Testis (tissue), 3 donors: Measurements from ENCODE around the gene PRSS1. TPM values are rescaled to one million over a fixed set of nuclear protein-coding genes. Genes with fewer than 3 reads are reported as not detected.

Experiments
- DNase-seq: peaks from one replicate; pipeline ENCODE4 v3.0.0-alpha.2; 2019
- H3K27ac ChIP-seq, 2 donors: fragments of 200-600 bp; sonication (generic); one replicate each; pipeline ENCODE4 v1.5.1; 2019
- H3K27me3 ChIP-seq: fragments of 200-600 bp; sonication (generic); one replicate; pipeline ENCODE4 v1.5.1; 2019
- H3K36me3 ChIP-seq: fragments of 200-600 bp; sonication (generic); one replicate; pipeline ENCODE4 v1.5.1; 2017; ENCODE audit warnings: low read depth; ENCODE audit errors: missing control alignments
- H3K4me1 ChIP-seq: fragments of 200-600 bp; sonication (generic); one replicate; pipeline ENCODE4 v1.5.1; 2019
- H3K4me3 ChIP-seq, 2 donors: fragments of 200-600 bp; sonication (generic); one replicate each; pipeline ENCODE4 v1.5.1; 2017 to 2019
- H3K9me3 ChIP-seq: fragments of 200-600 bp; sonication (generic); one replicate; pipeline ENCODE4 v1.5.1; 2017
- POLR2A ChIP-seq: fragments of 450-650 bp; IDR thresholded peaks from one replicate; pipeline ENCODE4 v1.6.1; 2017; ENCODE audit warnings: antibody characterized with exemption, mild to moderate bottlenecking, moderate library complexity
- WGBS, 2 donors: methylation state at CpG; one replicate each; pipeline ENCODE4 v1.1.5; 2018; 5-methylcytosine and 5-hydroxymethylcytosine counted together
- intact Hi-C: fragments of 100-400 bp; cut with DNase I; formaldehyde crosslinking; loops from one replicate; pipeline ENCODE4 v1.15.1; 2023; ENCODE audit warnings: low total_unique reads
- polyA plus RNA-seq: library from polyadenylated mRNA; stranded (reverse); fragments of 350-450 nt; fragmentation: Illumina TruSeq; extraction: RNeasy Lipid Tissue Mini Kit (QIAGEN cat#74804); gene quantifications from one replicate; pipeline ENCODE4 v1.2.3, GENCODE V29; 2014; ENCODE audit warnings: low read depth, low replicate concordance; ENCODE audit not compliant: insufficient read depth
- total RNA-seq, 2 donors: library from RNA; depleted of rRNA; stranded (reverse); fragments of >200 nt; gene quantifications; one replicate each; pipeline ENCODE4 v1.2.3, GENCODE V29; 2016
- TF ChIP-seq, protein P1 (sequence below), 3 experiments: fragments of 450-650 bp in 2 of 3; fragments of 200-600 bp in 1 of 3; sonication (generic) in 1 of 3; IDR thresholded peaks; one replicate each; pipeline ENCODE4 v1.5.1; 2016 to 2019; ENCODE audit warnings: antibody characterized with exemption in 3 of 3, mild to moderate bottlenecking in 2 of 3, moderate library complexity in 1 of 3

The PRSS1 gene
- total and polyA plus RNA-seq, 3 donors from 2014 or later, result not detected

DNA sequence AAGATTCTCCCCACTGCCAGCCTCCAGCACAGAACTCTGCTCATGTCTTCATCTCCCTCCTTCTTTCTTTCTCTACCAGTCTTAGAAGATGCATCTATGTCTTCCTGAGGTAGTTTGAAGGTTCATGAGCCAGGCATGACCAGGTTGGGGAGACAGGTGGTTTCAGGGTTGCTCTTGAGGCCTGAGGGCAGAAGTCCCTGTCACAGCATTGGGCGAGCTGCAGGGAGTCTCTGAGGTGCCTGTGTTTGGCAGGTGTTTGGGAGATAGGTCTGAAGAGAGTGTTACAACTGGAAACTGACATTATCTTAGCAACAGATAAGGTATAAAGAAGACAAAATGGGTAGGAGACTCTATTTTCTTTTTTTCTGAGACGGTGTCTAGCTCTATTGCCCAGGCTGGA, 40.2 kb downstream of the PRSS1 start:
- Histone ChIP-seq H3K4me1 (peaks cover 12% of the 10 kb centered on the region), H3K9me3 (no peaks in the 10 kb centered on the region), H3K4me3 (no peak overlapping the region), H3K36me3 (no peaks in the 10 kb centered on the region), H3K27ac (no peak overlapping the region), H3K27me3 (no peaks in the 10 kb centered on the region)
- 92 to 93% methylated on average over 2 of the region's 2 CpGs for WGBS, 2 donors
- DNase-seq, result no peak
- TF ChIP-seq, protein P1, sequence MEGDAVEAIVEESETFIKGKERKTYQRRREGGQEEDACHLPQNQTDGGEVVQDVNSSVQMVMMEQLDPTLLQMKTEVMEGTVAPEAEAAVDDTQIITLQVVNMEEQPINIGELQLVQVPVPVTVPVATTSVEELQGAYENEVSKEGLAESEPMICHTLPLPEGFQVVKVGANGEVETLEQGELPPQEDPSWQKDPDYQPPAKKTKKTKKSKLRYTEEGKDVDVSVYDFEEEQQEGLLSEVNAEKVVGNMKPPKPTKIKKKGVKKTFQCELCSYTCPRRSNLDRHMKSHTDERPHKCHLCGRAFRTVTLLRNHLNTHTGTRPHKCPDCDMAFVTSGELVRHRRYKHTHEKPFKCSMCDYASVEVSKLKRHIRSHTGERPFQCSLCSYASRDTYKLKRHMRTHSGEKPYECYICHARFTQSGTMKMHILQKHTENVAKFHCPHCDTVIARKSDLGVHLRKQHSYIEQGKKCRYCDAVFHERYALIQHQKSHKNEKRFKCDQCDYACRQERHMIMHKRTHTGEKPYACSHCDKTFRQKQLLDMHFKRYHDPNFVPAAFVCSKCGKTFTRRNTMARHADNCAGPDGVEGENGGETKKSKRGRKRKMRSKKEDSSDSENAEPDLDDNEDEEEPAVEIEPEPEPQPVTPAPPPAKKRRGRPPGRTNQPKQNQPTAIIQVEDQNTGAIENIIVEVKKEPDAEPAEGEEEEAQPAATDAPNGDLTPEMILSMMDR (IDR thresholded peaks at IDR 0.05), result no peak
- intact Hi-C loops, result no loop called here

DNA sequence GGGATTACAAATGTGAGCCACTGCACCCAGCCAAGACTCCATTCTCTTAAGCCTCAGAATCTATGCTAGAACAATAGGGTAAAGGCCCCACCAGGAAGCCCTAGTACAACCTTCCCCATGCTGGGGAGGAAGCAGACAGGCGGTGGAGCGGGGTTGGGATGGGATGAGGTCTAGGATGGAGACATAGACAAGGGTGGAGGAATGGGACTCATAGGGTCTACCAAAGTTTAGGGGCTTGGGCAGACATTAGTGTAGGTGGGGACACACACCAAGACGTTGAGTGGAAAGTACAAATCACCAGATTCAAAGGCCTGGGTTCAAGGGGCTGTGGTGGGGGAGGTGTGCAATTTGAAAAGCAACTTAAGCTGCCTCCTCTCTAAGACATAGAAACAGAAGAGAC, 40.8 kb downstream of the PRSS1 start:
- Histone ChIP-seq H3K9me3 (no peaks in the 10 kb centered on the region), H3K4me1 (peaks cover 12% of the 10 kb centered on the region), H3K36me3 (no peaks in the 10 kb centered on the region), H3K27me3 (no peaks in the 10 kb centered on the region), H3K4me3 (no peak overlapping the region), H3K27ac (no peak overlapping the region)
- intact Hi-C loops, result no loop called here
- WGBS, 2 donors, result 92 to 96% methylated on average over 3 of the region's 3 CpGs
- no peak for TF ChIP-seq POLR2A
- TF ChIP-seq, protein P1 (IDR thresholded peaks at IDR 0.05), result no peak
- DNase-seq, result no peak

DNA sequence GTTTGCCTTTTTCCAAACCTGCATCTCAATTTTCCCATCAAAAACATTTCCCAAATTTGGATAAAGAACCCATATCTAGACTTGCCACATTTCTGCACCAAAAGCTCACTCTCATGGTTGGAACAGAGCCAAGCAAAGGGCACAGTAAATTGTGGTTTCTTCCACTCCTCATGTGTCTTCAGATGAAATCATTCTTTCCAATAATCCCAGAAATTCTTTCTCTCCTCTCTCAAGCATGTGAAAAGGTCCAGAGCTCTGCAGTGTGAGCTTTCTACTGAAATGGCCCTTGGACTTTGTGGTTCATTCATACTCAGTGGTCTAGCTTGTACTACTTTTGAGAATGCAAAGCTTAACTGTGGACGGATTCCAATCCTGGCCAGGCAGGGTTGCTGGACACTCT, 41.3 kb downstream of the PRSS1 start:
- H3K27ac ChIP-seq, result no peak overlapping the region
- TF ChIP-seq POLR2A, result no peak
- TF ChIP-seq, protein P1 (IDR thresholded peaks at IDR 0.05), result no peak
- 93 to 100% methylated on average over 1 of the region's 1 CpG for WGBS, 2 donors
- H3K9me3 ChIP-seq, result no peaks in the 10 kb centered on the region
- no peak overlapping the region for H3K4me3 ChIP-seq
- DNase-seq, result no peak
- intact Hi-C loops, result no loop called here
- H3K4me1 ChIP-seq, result peaks cover 12% of the 10 kb centered on the region
- H3K36me3 ChIP-seq, result no peaks in the 10 kb centered on the region
- H3K27me3 ChIP-seq, result no peaks in the 10 kb centered on the region

DNA sequence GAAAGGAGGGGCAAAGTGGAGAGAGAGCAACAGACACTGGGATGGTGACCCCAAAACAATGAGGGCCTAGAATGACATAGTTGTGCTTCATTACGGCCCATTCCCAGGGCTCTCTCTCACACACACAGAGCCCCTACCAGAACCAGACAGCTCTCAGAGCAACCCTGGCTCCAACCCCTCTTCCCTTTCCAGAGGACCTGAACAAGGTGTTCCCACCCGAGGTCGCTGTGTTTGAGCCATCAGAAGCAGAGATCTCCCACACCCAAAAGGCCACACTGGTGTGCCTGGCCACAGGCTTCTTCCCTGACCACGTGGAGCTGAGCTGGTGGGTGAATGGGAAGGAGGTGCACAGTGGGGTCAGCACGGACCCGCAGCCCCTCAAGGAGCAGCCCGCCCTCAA, 42.2 kb downstream of the PRSS1 start:
- H3K4me1 ChIP-seq, result peaks cover 11% of the 10 kb centered on the region
- intact Hi-C loops, result no loop called here
- H3K4me3 ChIP-seq, result no peak overlapping the region
- no peak for DNase-seq
- 91 to 92% methylated on average over 1 to 7 of the region's 7 CpGs for WGBS, 2 donors
- no peaks in the 10 kb centered on the region for H3K9me3 ChIP-seq
- no peaks in the 10 kb centered on the region for H3K27me3 ChIP-seq
- TF ChIP-seq, protein P1 (IDR thresholded peaks at IDR 0.05), result no peak
- no peak for TF ChIP-seq POLR2A
- H3K27ac ChIP-seq, result no peak overlapping the region
- no peaks in the 10 kb centered on the region for H3K36me3 ChIP-seq

DNA sequence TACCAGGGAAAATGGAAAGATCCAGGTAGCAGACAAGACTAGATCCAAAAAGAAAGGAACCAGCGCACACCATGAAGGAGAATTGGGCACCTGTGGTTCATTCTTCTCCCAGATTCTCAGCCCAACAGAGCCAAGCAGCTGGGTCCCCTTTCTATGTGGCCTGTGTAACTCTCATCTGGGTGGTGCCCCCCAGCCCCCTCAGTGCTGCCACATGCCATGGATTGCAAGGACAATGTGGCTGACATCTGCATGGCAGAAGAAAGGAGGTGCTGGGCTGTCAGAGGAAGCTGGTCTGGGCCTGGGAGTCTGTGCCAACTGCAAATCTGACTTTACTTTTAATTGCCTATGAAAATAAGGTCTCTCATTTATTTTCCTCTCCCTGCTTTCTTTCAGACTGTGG, 42.9 kb downstream of the PRSS1 start:
- H3K9me3 ChIP-seq, result no peaks in the 10 kb centered on the region
- no peaks in the 10 kb centered on the region for H3K36me3 ChIP-seq
- no peaks in the 10 kb centered on the region for H3K27me3 ChIP-seq
- H3K4me1 ChIP-seq, result peaks cover 8% of the 10 kb centered on the region
- intact Hi-C loops, result no loop called here
- no peak for TF ChIP-seq POLR2A
- TF ChIP-seq, protein P1 (IDR thresholded peaks at IDR 0.05), result no peak
- H3K27ac ChIP-seq, result no peak overlapping the region
- H3K4me3 ChIP-seq, result no peak overlapping the region
- no peak for DNase-seq
- WGBS, 2 donors, result 80 to 100% methylated on average over 1 of the region's 1 CpG
